GM18858 (cell line): Measurements from ENCODE around the gene KIF3B.

Source experiments
- ATAC-seq: cut with Tn5 transposase; IDR thresholded peaks from one replicate; pipeline ENCODE4 v1.9.1; 2021; ENCODE audit not compliant: unreplicated experiment

KIF3B gene

GRCh38 chr20:32277361-32278198 is at the start of gene KIF3B:
TSS of gene KIF3B (plus strand) at chr20:32277651. CDS start at chr20:32309778, 32,127 bp downstream.
- peak; percentile 64 for ATAC-seq

GRCh38 chr20:32227744-32228688 is 49.4 kb upstream of the KIF3B start:
- ATAC-seq, result no peak

GRCh38 chr20:32229251-32229747 is 48.2 kb upstream of the KIF3B start:
- ATAC-seq, result no peak

GRCh38 chr20:32230707-32231106 is 46.7 kb upstream of the KIF3B start:
- ATAC-seq, result no peak

- ATAC-seq, result no peak
Observed at GRCh38 chr20:32231245-32231644, 46.2 kb upstream of the KIF3B start.

GRCh38 chr20:32231847-32232246 is 45.6 kb upstream of the KIF3B start:
- ATAC-seq, result no peak

- no peak for ATAC-seq
Observed at GRCh38 chr20:32232326-32232886, 45.0 kb upstream of the KIF3B start.

- ATAC-seq, result no peak
Observed at GRCh38 chr20:32233286-32233685, 44.2 kb upstream of the KIF3B start.

- ATAC-seq, result no peak
Observed at GRCh38 chr20:32234135-32234808, 43.2 kb upstream of the KIF3B start.

GRCh38 chr20:32235331-32236047 is 42.0 kb upstream of the KIF3B start:
- ATAC-seq, result no peak

GRCh38 chr20:32236048-32236533 is 41.4 kb upstream of the KIF3B start:
- no peak for ATAC-seq

- no peak for ATAC-seq
Observed at GRCh38 chr20:32236819-32237218, 40.6 kb upstream of the KIF3B start.

- ATAC-seq, result no peak
Observed at GRCh38 chr20:32237419-32237818, 40.0 kb upstream of the KIF3B start.

GRCh38 chr20:32238483-32239425 is 38.7 kb upstream of the KIF3B start:
- no peak for ATAC-seq

GRCh38 chr20:32240205-32240604 is 37.2 kb upstream of the KIF3B start:
- no peak for ATAC-seq

GRCh38 chr20:32241807-32242206 is 35.6 kb upstream of the KIF3B start:
- no peak for ATAC-seq

GRCh38 chr20:32244150-32244823 is 33.2 kb upstream of the KIF3B start:
- no peak for ATAC-seq

GRCh38 chr20:32244959-32245358 is 32.5 kb upstream of the KIF3B start:
- ATAC-seq, result no peak
